WTC11 (cell line): Measurements from ENCODE around the gene NKAIN2. TPM values are rescaled to one million over a fixed set of nuclear protein-coding genes. Genes with fewer than 3 reads are reported as not detected.

ENCODE experiments used
- ATAC-seq: fragments of 200-7000 bp; cut with Tn5 transposase; 2 replicates; pipeline ENCODE4 v1.10.0; 2021; ENCODE audit warnings: mild to moderate bottlenecking, moderate library complexity
- CTCF ChIA-PET: fragments of 300-600 bp; sonication (Branson Sonifier 250); formaldehyde crosslinking; loops from one replicate; lab custom pipeline; 2021; ENCODE audit warnings: antibody characterized with exemption; lab: Charles Lee
- POLR2A ChIA-PET: fragments of 350-600 bp; sonication (Branson Sonifier 250); formaldehyde crosslinking; loops from one replicate; lab custom pipeline; 2021; ENCODE audit warnings: antibody characterized with exemption; lab: Charles Lee
- DNase-seq: peaks from one replicate; pipeline ENCODE4 v3.0.0; 2021; ENCODE audit warnings: low spot score
- H3K27ac Mint-ChIP-seq: 2 replicates; pipeline ENCODE4 v1.8.0; 2021; ENCODE audit warnings: mixed read lengths
- H3K27me3 Mint-ChIP-seq: 2 replicates; pipeline ENCODE4 v1.8.0; 2021; ENCODE audit warnings: low read depth, mild to moderate bottlenecking, moderate library complexity, mixed read lengths
- H3K36me3 Mint-ChIP-seq: 2 replicates; pipeline ENCODE4 v1.8.0; 2021; ENCODE audit warnings: mixed read lengths
- H3K4me1 Mint-ChIP-seq: 2 replicates; pipeline ENCODE4 v1.8.0; 2022; ENCODE audit warnings: mixed read lengths
- H3K4me3 Mint-ChIP-seq: 2 replicates; pipeline ENCODE4 v1.8.0; 2021; ENCODE audit warnings: mild to moderate bottlenecking, moderate library complexity, mixed read lengths
- H3K9me3 Mint-ChIP-seq: 2 replicates; pipeline ENCODE4 v1.8.0; 2021; ENCODE audit warnings: mixed read lengths
- ATF2 ChIP-seq: sonication (generic); formaldehyde crosslinking; IDR thresholded peaks from 2 replicates; pipeline ENCODE4 v1.8.1; 2022; ENCODE audit warnings: low read depth, missing genetic modification reagents, borderline replicate concordance
- ATF3 ChIP-seq: sonication (generic); formaldehyde crosslinking; conservative IDR thresholded peaks from 2 replicates; pipeline ENCODE4 v1.8.1; 2022; ENCODE audit warnings: mild to moderate bottlenecking, missing genetic modification reagents
- CREM ChIP-seq: sonication (generic); formaldehyde crosslinking; IDR thresholded peaks from 2 replicates; pipeline ENCODE4 v1.8.1; 2022; ENCODE audit warnings: mild to moderate bottlenecking, missing genetic modification reagents, moderate library complexity
- EMX1 ChIP-seq: fragments of 250-450 bp; sonication (Bioruptor Pico); IDR thresholded peaks from 2 replicates; pipeline ENCODE4 v1.8.0; 2021; ENCODE audit warnings: mild to moderate bottlenecking
- FOXJ3 ChIP-seq: sonication (generic); formaldehyde crosslinking; IDR thresholded peaks from 2 replicates; pipeline ENCODE4 v1.9.0; 2021; ENCODE audit warnings: missing genetic modification reagents, mild to moderate bottlenecking, borderline replicate concordance
- FOXP4 ChIP-seq: sonication (generic); formaldehyde crosslinking; IDR thresholded peaks from 2 replicates; pipeline ENCODE4 v1.8.0; 2022; ENCODE audit warnings: mild to moderate bottlenecking, missing genetic modification reagents
- GRHL2 ChIP-seq: fragments of 250-450 bp; sonication (Bioruptor Pico); IDR thresholded peaks from 2 replicates; pipeline ENCODE4 v1.8.0; 2022; ENCODE audit warnings: mild to moderate bottlenecking, moderate library complexity; ENCODE audit not compliant: insufficient replicate concordance, severe bottlenecking
- GTF2I ChIP-seq: fragments of 250-450 bp; sonication (Bioruptor Pico); conservative IDR thresholded peaks from 2 replicates; pipeline ENCODE4 v1.4.0; 2021; ENCODE audit warnings: mild to moderate bottlenecking
- HMGXB4 ChIP-seq: sonication (generic); formaldehyde crosslinking; IDR thresholded peaks from 2 replicates; pipeline ENCODE4 v1.8.1; 2023; ENCODE audit warnings: mild to moderate bottlenecking, moderate library complexity, missing genetic modification reagents
- IRF1 ChIP-seq: sonication (generic); formaldehyde crosslinking; IDR thresholded peaks from 2 replicates; pipeline ENCODE4 v1.8.0; 2023; ENCODE audit warnings: missing genetic modification reagents
- JUN ChIP-seq: sonication (generic); formaldehyde crosslinking; IDR thresholded peaks from 2 replicates; pipeline ENCODE4 v1.8.0; 2023; ENCODE audit warnings: mild to moderate bottlenecking, missing genetic modification reagents
- MLX ChIP-seq: sonication (generic); formaldehyde crosslinking; IDR thresholded peaks from 2 replicates; pipeline ENCODE4 v1.8.1; 2023; ENCODE audit warnings: mild to moderate bottlenecking, missing genetic modification reagents, moderate library complexity
- NFATC4 ChIP-seq: fragments of 250-450 bp; sonication (Bioruptor Pico); IDR thresholded peaks from 2 replicates; pipeline ENCODE4 v1.9.0; 2021; ENCODE audit warnings: mild to moderate bottlenecking
- NFE2L1 ChIP-seq: sonication (generic); formaldehyde crosslinking; IDR thresholded peaks from 2 replicates; pipeline ENCODE4 v1.8.1; 2023; ENCODE audit warnings: missing genetic modification reagents
- RORB ChIP-seq: fragments of 250-450 bp; sonication (Bioruptor Pico); IDR thresholded peaks from 2 replicates; pipeline ENCODE4 v1.9.0; 2021; ENCODE audit warnings: mild to moderate bottlenecking
- TEAD4 ChIP-seq: sonication (generic); formaldehyde crosslinking; IDR thresholded peaks from 2 replicates; pipeline ENCODE4 v1.8.0; 2022; ENCODE audit warnings: mild to moderate bottlenecking, missing genetic modification reagents
- USF2 ChIP-seq: sonication (generic); formaldehyde crosslinking; IDR thresholded peaks from 2 replicates; pipeline ENCODE4 v1.8.1; 2023; ENCODE audit warnings: mild to moderate bottlenecking, missing genetic modification reagents, moderate library complexity
- ZBTB21 ChIP-seq: sonication (generic); formaldehyde crosslinking; IDR thresholded peaks from 2 replicates; pipeline ENCODE4 v1.8.1; 2023; ENCODE audit warnings: mild to moderate bottlenecking, missing genetic modification reagents, borderline replicate concordance
- ZNF138 ChIP-seq: sonication (generic); formaldehyde crosslinking; conservative IDR thresholded peaks from 2 replicates; pipeline ENCODE4 v1.8.1; 2022; ENCODE audit warnings: mild to moderate bottlenecking, moderate library complexity, missing genetic modification reagents
- ZNF219 ChIP-seq: sonication (generic); formaldehyde crosslinking; IDR thresholded peaks from 2 replicates; pipeline ENCODE4 v1.8.0; 2023; ENCODE audit warnings: missing genetic modification reagents, mild to moderate bottlenecking, borderline replicate concordance
- ZNF263 ChIP-seq: sonication (generic); formaldehyde crosslinking; IDR thresholded peaks from 2 replicates; pipeline ENCODE4 v1.8.1; 2022; ENCODE audit warnings: low read depth, mild to moderate bottlenecking, moderate library complexity, missing genetic modification reagents
- ZNF416 ChIP-seq: fragments of 250-450 bp; sonication (Bioruptor Pico); IDR thresholded peaks from 2 replicates; pipeline ENCODE4 v1.9.0; 2021; ENCODE audit warnings: mild to moderate bottlenecking, inconsistent platforms
- ZNF425 ChIP-seq: fragments of 250-450 bp; sonication (Bioruptor Pico); conservative IDR thresholded peaks from 2 replicates; pipeline ENCODE4 v1.9.0; 2021; ENCODE audit warnings: mild to moderate bottlenecking
- ZNF671 ChIP-seq: fragments of 250-450 bp; sonication (Bioruptor Pico); IDR thresholded peaks from 2 replicates; pipeline ENCODE4 v1.8.0; 2021; ENCODE audit warnings: mild to moderate bottlenecking
- total RNA-seq: library from RNA; stranded (reverse); gene quantifications from 3 replicates; pipeline ENCODE4 v1.2.3, GENCODE V29; 2021

The NKAIN2 gene
- total RNA-seq, 1 experiment from 2014 or later, result 0.33 TPM

- CTCF ChIA-PET, result no interaction called here
- no peak for TF ChIP-seq ZNF671 (CRISPR knock-in tag)
- no peak for TF ChIP-seq ZNF425 (CRISPR knock-in tag)
- TF ChIP-seq NFE2L1 (CRISPR knock-in tag), result no peak
- TF ChIP-seq EMX1 (CRISPR knock-in tag), result no peak
- TF ChIP-seq CREM (CRISPR knock-in tag), result no peak
- TF ChIP-seq ZNF219, result no peak
- TF ChIP-seq USF2, result no peak
- no peak for TF ChIP-seq MLX (CRISPR knock-in tag)
- TF ChIP-seq FOXP4 (CRISPR knock-in tag), result no peak
- TF ChIP-seq IRF1, result no peak
- no peak for TF ChIP-seq GTF2I
- TF ChIP-seq RORB (CRISPR knock-in tag), result no peak
- no peak for TF ChIP-seq ZBTB21 (CRISPR knock-in tag)
- TF ChIP-seq NFATC4 (CRISPR knock-in tag), result no peak
- no peak for TF ChIP-seq GRHL2 (CRISPR knock-in tag)
- POLR2A ChIA-PET, result no interaction called here
- Mint-ChIP-seq H3K4me3 (no peak overlapping the region), H3K9me3 (no peaks in the 10 kb centered on the region), H3K4me1 (peaks cover 21% of the 10 kb centered on the region), H3K27me3 (no peaks in the 10 kb centered on the region), H3K36me3 (no peaks in the 10 kb centered on the region), H3K27ac (no peak overlapping the region)
- DNase-seq (no peak), ATAC-seq (no peak)
Measured at GRCh38 chr6:124536842-124537191, 733.2 kb downstream of the NKAIN2 start.

GRCh38 chr6:124539096-124539495, 735.4 kb downstream of the NKAIN2 start:
- no peaks in the 10 kb centered on the region for H3K36me3 Mint-ChIP-seq
- no peak for TF ChIP-seq TEAD4 (CRISPR knock-in tag)
- no peak for TF ChIP-seq ATF3 (CRISPR knock-in tag)
- no peak for TF ChIP-seq IRF1
- TF ChIP-seq ZNF416 (CRISPR knock-in tag), result no peak
- no peak for TF ChIP-seq FOXJ3
- no peak for TF ChIP-seq ZNF263 (CRISPR knock-in tag)
- TF ChIP-seq MLX (CRISPR knock-in tag), result no peak
- no peak for TF ChIP-seq ATF2 (CRISPR knock-in tag)
- TF ChIP-seq HMGXB4 (CRISPR knock-in tag), result no peak
- TF ChIP-seq ZNF138, result no peak
- TF ChIP-seq JUN, result no peak

More at GRCh38 chr6:124539096-124539495, 735.4 kb downstream of the NKAIN2 start:
- Mint-ChIP-seq H3K4me1 (peaks cover 21% of the 10 kb centered on the region), H3K27me3 (no peaks in the 10 kb centered on the region), H3K4me3 (no peak overlapping the region), H3K27ac (no peak overlapping the region), H3K9me3 (no peaks in the 10 kb centered on the region)
- CTCF ChIA-PET, result no interaction called here
- POLR2A ChIA-PET, result no interaction called here
- DNase-seq, result no peak
- no peak for ATAC-seq
